Right ventricle myocardium superior (tissue), 1 donor: ENCODE data around the gene WDR75. TPM values are rescaled to one million over a fixed set of nuclear protein-coding genes. Genes with fewer than 3 reads are reported as not detected.
"Not testable (repeated sequence)": the region's sequence is repeated elsewhere in the genome, so short reads cannot be mapped to it uniquely, and the experiment has no call there.

ENCODE experiments used
- ATAC-seq: fragments of 200-7000 bp; cut with Tn5 transposase; one replicate; pipeline ENCODE4 v1.9.1; 2020; ENCODE audit warnings: mild to moderate bottlenecking; ENCODE audit not compliant: poor library complexity
- DNase-seq: peaks from one replicate; pipeline ENCODE4 v3.0.0-alpha.2; 2020
- intact Hi-C: fragments of 100-400 bp; cut with DNase I; formaldehyde crosslinking; loops from one replicate; pipeline ENCODE4 v1.11.2; 2022
- long read RNA-seq: library from polyadenylated mRNA; unstranded; transcript quantifications from one replicate; pipeline ENCODE4 v2.0.0, GENCODE V29; 2021
- total RNA-seq: library from RNA; stranded (reverse); fragmentation: NEBNext Ultra II Directional; extraction: Animal tissue kit (Norgen Biotek cat#: 25700); gene quantifications from one replicate; pipeline ENCODE4 v1.2.1, GENCODE V29; 2021
- donor health status: DM: no; HTN: yes; CAD: no; lungs with severe emphysema.

The WDR75 gene
- 15.0 TPM for total RNA-seq
- long read RNA-seq, transcript WDR75-201 (21 exons, 2,701 nt): major isoform, 13 of 15 reads
- long read RNA-seq, partial matches to known transcripts: 2 of 15 reads
- long read RNA-seq, other reads (novel, unspliced or antisense): 0 of 15 reads

DNA sequence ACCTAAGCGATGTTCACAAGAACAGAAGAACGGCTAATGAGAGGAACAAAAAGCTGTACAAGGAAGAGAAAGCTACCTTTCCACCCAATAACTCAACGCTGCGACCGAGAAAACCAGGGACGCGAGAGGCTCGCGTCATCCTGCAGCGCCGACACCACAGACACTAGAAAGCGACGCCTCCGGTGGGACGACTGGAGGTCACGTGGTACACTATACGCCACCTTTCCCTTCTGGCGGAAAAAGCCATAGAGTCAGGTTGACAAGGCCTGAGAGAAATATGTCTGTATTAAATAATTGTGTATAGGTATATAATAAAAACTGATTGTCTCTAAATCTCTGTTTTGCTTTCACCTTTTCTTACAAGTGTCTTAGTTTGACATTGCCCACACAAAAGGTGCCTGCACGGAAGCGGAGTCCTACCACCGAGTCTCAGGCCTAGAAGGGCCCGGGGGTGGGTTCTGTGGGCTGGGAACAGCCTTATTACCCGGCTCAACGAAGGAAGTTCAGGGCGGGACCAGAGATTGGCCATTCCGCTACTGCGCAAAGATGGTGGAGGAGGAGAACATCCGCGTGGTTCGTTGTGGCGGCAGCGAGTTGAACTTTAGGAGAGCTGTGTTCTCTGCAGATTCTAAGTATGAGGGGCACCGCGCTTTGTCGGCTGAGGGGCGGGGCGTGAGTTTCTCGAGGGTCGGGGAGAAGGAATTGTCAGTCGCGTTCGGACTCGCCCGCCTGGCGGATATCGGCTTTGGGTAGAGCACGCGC lies at the start of gene WDR75:
Gene WDR75, plus strand, starts transcription at position 528 of the 762 bp plus-strand sequence. Its CDS starts 19 bp downstream, at position 547.
- ATAC-seq: peak; percentile 99
- peak; percentile 95 for DNase-seq
- intact Hi-C loops: no loop called here

DNA sequence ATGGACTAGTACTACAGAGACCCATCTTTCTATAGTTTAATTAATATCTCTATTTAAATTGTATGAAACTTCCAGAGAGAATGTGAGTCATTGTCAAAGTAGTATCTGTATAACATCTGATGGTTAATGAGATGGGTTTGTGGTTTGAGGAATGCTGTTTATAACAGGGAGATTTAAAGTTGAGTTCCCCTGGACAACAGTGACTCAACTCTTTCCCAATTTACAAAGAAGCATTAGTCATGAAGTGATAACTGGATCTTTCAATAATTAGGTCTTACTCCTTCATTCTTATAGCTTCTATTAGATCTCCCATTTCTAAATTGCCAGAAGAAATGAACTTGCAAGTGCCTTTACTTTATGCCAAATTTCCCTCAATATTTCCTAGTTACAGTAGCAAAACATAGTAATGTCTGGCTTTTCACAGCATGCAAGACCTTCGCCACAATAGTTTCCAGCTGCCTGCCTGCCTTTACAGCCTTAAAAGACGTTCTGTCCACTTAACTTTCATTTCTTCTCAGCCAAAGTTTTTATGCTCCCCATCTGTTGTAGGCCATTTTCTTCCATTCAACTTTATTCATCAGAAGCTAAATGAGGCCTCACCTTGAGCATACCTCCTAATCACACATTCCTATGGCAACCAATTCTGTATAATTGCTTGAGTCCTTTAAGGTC lies 47.7 kb upstream of the WDR75 start:
- intact Hi-C loops: no loop called here
- DNase-seq: no peak
- peak; percentile 41 for ATAC-seq

DNA sequence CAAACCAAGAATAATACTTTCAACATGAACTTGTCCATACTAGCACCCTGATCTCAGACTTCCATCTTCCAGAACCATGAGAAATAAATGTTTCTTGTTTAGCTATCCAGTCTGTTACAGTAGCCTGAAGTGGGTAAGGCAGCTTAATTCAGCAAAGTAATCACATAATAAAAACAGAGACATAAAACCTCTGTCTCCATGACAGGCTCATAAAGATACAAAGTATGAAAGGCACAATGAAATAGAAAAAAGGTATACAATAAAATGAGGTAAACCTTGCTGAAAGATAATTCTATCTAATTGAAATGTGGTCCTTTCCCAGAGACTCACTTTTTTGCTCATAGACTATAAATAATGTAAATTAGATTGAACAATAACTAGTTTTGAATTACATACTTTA lies 46.7 kb upstream of the WDR75 start:
- no peak for ATAC-seq
- intact Hi-C loops: no loop called here

DNA sequence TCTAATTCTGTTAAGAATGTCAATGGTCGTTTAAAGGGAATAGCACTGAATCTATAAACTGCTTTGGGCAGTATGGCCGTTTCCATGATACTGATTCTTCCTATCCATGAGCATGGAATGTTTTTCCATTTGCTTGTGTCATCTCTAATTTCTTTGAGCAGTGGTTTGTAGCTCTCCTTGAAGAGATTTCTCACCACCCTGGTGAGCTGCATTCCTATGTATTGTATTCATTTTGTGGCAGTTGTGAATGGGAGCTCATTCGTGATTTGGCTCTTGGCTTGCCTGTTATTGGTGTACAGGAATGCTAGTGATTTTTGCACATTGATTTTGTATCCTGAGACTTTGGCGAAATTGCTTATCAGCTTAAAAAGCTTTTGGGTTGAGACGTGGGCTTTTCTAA lies 38.3 kb upstream of the WDR75 start:
- intact Hi-C loops: no loop called here
- DNase-seq (no peak), ATAC-seq (no peak)

More for the DNA sequence above, 46.7 kb upstream of the WDR75 start:
- no peak for DNase-seq

DNA sequence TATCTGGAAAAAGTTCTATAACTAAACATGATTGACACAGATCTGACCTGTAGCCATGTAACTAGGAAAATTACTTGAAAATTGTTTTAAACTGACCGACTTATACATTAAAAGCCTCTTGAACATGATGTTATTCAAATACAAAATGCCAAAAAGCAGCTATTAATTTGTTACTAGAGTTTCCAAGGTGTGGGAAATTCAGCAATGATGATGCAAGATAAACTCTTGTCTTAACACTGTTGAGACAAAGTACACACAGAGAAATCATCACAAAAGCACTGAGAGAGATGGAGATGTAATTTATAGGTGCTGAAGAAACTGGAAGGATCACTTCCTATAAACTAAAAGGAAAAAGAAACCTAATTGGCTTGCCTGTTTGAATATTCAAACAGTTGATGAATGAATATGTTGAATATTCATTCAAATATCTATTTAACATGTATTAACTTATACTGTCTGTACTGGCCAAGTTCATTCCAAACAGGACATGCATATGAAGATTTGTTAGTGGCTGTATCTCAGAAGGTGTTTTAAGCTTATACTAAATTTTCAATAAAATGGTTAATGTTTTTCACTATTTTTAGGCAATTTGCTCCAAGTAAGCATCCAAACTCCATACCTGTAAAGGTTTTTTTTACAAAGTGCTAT lies 34.6 kb upstream of the WDR75 start:
- intact Hi-C loops: no loop called here
- ATAC-seq (no peak), DNase-seq (no peak)

DNA sequence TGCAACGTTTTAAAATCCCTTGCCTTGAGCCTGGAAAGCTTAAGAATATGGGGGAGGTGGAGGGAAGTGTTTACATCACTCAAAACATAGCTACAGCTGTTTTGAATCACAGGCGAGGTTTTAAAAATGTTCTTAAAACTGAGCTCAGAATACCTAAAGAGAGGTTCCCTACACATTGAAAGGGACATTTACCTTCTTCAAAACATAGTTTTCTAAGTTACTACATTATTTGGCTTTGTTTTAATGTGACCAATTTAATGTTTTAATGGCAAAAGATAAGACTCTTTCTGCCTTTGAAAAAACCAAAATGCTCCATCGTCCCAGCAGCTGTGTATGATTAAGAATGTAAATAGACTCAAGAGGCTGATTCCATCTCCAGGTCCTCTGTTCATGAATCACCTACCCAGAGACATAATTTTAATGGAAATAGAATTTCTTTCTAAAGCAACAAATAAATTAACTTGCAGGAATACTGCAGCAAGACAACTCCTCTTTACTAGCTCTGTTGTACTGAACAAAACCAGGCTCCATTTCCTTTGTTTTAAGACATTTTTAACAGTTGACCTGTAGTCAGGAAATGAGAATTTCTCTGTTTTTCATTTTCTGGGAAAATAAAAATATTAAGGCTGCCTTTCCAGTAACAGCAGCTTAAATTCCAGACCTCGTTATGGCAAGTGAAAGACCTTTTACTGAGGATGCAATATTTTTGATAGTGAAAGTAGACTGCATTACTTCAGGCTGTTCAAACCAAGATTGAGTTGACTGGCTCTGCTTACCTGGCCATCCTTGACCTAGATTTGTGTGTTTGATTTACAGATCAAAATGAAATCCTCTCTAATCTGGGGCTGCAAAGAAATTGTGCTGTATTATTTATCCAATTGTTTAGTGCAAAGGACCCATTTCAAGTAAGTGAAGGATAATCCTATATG lies 33.7 kb upstream of the WDR75 start:
- DNase-seq: no peak
- ATAC-seq: no peak
- intact Hi-C loops: no loop called here

DNA sequence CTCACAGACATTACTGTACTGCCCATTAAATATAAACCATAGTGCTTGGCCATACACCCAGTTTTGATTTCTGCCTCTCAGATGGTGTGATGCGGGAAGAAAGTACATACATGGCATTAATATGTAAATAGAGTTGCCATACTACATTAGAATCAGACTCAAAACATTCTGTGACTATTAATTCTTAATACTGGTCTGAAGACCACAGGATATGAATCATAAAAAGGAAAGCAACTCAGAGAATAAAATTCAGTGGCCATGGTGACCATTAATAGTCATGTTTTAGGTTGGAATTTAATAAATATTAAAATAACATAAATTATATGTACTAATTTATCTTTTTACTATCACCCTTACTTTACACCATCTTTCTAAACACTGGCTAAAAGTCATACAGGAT lies 33.0 kb upstream of the WDR75 start:
- no peak for DNase-seq
- intact Hi-C loops: no loop called here
- no peak for ATAC-seq

DNA sequence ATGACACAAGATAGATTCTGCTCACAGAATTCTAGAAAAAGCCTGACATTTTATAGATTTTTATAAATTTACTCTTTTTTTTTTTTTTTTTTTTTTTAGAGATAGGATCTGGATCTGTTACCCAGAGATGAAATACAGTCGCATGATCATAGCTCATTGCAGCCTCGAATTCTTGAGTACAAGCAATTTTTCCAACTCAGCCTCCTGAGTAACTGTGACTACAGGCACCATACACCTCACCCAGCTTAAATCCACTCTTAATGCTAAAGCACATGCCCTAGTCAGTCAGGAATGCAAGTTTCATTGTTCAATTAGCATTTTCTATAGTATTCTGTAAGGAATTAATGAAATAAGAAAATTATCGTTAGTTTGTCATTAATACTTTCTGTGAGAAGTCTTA lies 32.1 kb upstream of the WDR75 start:
- DNase-seq (no peak), ATAC-seq (no peak)
- intact Hi-C loops: no loop called here

DNA sequence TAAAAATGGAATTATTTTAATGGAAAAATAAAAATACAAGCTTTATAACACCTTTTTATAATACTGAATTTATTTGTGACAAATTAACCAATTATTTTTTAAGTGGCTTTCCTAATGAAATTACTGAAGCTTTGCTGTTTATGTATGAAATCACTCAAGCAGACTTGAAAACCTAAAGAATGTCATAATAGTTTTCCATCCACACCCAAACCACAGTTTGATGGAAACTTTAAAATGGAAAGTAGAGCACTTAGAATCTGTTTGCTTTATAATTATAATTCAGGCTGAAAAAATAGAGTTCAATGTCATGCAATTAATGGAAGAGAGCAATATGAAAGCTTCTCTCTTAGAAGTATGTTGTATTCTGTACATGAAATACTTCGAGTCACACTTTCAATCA lies 31.6 kb upstream of the WDR75 start:
- DNase-seq (no peak), ATAC-seq (no peak)
- intact Hi-C loops: loop anchor here (5.0 to 10.0 kb wide), 2 partner anchors 317 to 885 kb away; no protein-coding TSS in a partner anchor

DNA sequence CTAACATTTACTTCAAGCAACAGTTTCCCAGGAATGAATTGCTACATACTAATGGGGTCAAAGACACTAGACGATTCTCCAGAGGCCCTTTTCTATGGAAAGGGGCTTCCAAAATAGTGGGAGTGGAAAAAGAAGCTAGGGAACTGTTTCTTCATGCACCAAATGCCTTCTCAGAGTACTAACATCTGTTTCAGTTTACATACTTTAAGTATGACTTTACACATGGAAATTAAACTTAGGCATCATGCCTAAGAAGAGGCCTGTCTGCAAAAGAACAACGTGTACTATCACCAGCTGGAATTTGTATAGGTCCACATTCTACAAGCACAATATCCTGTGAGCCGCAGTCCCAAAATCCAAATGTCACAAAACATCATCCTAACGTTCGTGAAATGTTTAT lies 29.4 kb upstream of the WDR75 start:
- DNase-seq (no peak), ATAC-seq (peak; percentile 84)
- intact Hi-C loops: loop anchor here (5.0 to 10.0 kb wide), 2 partner anchors 320 to 887 kb away; no protein-coding TSS in a partner anchor

DNA sequence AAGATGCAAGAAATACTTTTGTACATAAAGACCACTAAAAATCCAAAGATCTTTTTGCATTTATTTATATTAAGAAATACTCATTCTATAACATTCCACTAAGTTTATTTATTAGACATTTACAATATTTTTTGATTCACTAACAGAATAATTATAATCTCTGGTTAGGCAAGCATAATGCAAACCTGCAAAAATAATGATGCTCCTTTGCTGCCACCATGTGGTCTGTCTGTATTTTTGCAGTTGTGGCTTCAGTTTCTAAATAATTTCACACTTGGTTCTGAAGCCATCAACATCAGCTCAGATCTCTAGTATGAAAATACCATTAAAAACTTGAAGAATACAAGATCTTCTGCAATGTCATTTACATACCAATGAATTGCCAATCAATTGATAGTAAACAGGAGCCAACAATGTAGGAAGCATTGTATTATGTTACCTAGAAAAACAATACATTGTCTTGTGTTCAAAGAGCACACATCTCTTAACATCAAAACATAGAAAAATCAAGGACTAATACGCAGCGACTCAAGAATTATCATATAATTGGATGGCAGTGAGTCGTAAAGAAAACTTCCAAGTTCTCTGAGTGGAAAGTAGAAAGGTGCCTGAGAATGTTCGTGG lies 28.8 kb upstream of the WDR75 start:
- intact Hi-C loops: loop anchor here (5.0 to 10.0 kb wide), 2 partner anchors 320 to 888 kb away; no protein-coding TSS in a partner anchor
- ATAC-seq (peak; percentile 85), DNase-seq (no peak)

DNA sequence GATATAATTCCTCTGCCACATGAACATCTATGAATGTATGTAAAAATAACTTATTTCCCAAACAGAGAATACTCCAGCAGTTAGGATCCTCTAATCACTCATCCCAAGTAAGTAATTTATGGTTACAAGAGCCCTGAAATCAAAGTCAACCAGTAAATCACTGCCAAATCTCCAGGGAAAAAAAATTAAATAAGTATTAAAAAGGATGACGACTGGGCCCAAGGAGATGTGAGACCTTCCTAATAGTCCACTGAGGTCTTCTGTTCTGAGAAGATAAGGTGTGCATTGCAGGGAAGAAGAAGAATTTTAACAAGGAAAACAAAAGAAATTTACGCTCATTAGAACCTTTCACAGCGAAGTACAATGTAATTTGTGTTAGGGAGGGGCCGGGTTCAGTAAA lies 28.0 kb upstream of the WDR75 start:
- DNase-seq: no peak
- ATAC-seq: no peak
- intact Hi-C loops: loop anchor here (5.0 to 10.0 kb wide), 2 partner anchors 321 to 888 kb away; no protein-coding TSS in a partner anchor

DNA sequence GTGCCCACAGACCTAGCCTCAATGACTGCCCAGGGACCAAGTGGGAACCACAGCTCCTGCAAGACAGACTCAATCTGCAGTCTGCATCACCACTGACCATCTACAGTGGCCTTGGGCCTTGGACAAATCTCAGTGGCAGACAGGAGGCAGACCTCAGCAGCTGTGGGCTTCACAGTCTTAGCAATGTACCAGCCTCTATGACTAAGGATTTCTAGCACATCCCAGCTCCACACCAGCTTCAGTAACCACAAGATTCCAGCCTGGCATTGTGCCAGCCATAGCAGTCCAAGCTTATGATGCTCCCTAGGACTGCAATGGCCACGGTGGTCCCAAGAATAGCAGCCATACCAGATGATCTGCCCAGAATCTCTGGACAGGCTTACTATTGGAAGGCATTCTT lies 19.6 kb upstream of the WDR75 start:
- DNase-seq: no peak
- ATAC-seq: no peak
- intact Hi-C loops: no loop called here

DNA sequence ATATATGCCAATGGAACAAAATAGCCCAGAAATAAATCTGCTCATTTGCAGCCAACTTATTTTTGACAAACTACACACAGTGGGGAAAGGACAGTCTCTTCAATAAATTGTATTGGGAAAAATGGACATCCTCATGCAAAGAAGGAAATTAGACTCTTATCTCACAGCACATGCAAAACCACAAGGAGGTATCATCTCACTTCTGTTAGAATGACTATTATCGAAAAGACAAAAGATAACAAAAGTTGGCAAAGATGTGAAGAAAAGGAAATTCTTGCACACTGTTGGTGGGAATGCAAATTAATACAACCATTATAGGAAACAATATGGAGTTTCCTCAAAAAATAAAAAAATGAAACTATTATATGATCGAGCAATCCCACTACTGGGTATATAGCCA lies 16.3 kb upstream of the WDR75 start:
- intact Hi-C loops: no loop called here
- DNase-seq: no peak
- ATAC-seq: no peak

DNA sequence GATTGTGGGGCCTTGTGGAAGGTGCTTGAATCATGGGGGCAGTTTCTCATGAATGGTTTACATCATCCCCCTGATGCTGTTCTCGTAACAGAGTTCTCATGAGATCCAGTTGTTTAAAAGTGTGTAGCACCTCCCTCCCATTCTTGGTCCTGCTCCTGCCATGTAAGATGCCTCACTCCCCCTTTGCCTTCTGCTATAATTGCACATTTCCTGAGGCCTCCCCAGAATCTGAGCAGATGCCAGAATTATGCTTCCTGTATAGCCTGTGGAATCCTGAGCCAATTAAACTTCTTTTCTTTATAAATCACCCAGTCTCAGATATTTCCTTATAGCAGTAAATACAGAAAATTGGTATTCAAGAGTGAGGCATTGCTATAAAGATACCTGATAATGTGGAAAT lies 15.6 kb upstream of the WDR75 start:
- intact Hi-C loops: no loop called here
- no peak for DNase-seq
- no peak for ATAC-seq

DNA sequence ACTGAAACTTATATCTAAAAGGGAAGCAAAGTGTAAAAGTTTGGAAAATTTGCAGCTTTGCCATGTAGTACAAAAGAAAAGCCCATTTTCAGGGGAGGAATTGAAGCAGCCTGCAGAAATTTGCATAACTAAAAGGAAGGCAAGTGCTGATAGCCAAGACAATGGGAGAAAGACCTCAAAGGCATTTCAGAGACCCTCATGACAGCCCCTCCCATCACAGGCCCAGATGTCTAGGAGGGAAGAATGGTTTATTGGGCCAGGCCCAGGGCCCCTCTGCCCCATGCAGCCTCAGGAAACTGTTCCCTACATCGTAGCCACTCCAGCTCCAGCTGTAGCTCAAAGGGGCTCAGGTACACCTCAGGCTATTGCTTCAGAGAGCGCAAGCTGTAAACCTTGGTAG lies 14.4 kb upstream of the WDR75 start:
- no peak for DNase-seq
- ATAC-seq: no peak
- intact Hi-C loops: no loop called here

DNA sequence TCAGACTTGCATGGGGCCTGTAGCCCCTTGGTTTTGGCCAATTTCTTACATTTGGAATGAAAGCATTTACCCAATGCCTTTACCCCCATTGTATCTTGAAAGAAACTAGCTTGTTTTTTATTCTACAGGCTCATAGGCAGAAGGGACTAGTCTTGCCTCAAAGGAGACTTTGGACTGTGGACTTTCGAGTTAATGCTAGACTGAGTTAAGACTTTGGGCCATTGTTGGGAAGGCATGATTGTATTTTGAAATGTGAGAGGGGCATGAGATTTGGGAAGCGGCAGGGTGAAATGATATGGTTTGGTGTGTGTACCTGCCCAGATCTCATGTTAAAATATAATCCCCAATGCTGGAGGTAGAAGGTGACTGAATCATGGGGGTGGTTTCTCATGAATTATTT lies 13.4 kb upstream of the WDR75 start:
- intact Hi-C loops: no loop called here
- no peak for ATAC-seq
- no peak for DNase-seq

DNA sequence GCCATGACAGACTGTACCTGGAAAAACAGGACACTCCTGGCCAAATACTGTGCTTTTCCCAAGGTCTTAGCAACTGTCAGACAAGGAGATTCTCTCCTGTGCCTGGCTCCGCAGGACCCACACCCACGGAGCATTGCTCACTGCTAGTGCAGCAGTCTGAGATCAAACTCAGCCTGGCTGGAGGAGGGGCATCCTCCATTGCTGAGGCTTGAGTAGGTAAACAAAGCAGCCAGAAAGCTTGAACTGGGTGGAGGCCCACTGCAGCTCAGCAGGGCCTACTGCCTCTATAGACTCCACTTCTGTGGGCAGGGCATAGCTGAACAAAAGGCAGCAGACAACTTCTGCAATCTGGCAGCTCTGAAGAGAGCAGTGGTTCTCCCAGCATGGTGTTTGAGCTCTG lies 10.8 kb upstream of the WDR75 start:
- intact Hi-C loops, ATAC-seq, DNase-seq: not testable (repeated sequence)
